ENCODE data around the gene KLF7.

KLF7 gene

GRCh38 chr2:207088276-207088675, 77.5 kb downstream of the KLF7 start:
- DNase-seq: no peak

- no peak for DNase-seq
Observed at GRCh38 chr2:207087046-207087902, 78.5 kb downstream of the KLF7 start.

- peak; percentile 46 for DNase-seq
Observed at GRCh38 chr2:207086136-207086535, 79.6 kb downstream of the KLF7 start.

- no peak for DNase-seq
Observed at GRCh38 chr2:207085110-207085509, 80.6 kb downstream of the KLF7 start.

GRCh38 chr2:207083361-207084110, 82.2 kb downstream of the KLF7 start:
- DNase-seq: no peak

- no peak for DNase-seq
Observed at GRCh38 chr2:207082619-207083018, 83.1 kb downstream of the KLF7 start.

- DNase-seq: no peak
Observed at GRCh38 chr2:207078186-207078798, 87.5 kb downstream of the KLF7 start.

- DNase-seq: no peak
Observed at GRCh38 chr2:207077266-207077665, 88.5 kb downstream of the KLF7 start.

GRCh38 chr2:207075456-207075855, 90.3 kb downstream of the KLF7 start:
- no peak for DNase-seq

GRCh38 chr2:207073801-207074678, 91.7 kb downstream of the KLF7 start:
- no peak for DNase-seq

- no peak for DNase-seq
Observed at GRCh38 chr2:207073412-207073800, 92.3 kb downstream of the KLF7 start.

GRCh38 chr2:207072571-207072970, 93.2 kb downstream of the KLF7 start:
- no peak for DNase-seq

GRCh38 chr2:207071820-207072219, 93.9 kb downstream of the KLF7 start:
- no peak for DNase-seq

- DNase-seq: no peak
Observed at GRCh38 chr2:207067473-207067872, 98.3 kb downstream of the KLF7 start.

- no peak for DNase-seq
Observed at GRCh38 chr2:207066791-207067460, 98.8 kb downstream of the KLF7 start.

- no peak for DNase-seq
Observed at GRCh38 chr2:207066166-207066565, 99.6 kb downstream of the KLF7 start.

- DNase-seq: no peak
Observed at GRCh38 chr2:207064128-207064690, 101.5 kb downstream of the KLF7 start.

- DNase-seq: no peak
Observed at GRCh38 chr2:207061181-207061580, 104.6 kb downstream of the KLF7 start.

- no peak for DNase-seq
Observed at GRCh38 chr2:207055257-207055656, 110.5 kb downstream of the KLF7 start.

- no peak for DNase-seq
Observed at GRCh38 chr2:207054521-207054920, 111.2 kb downstream of the KLF7 start.

GRCh38 chr2:207051385-207051965, 114.3 kb downstream of the KLF7 start:
- DNase-seq: no peak

Data from NCI-H1694 (cell line).